HepG2 (cell line): ENCODE measurements around the gene RRAD. TPM values are rescaled to one million over a fixed set of nuclear protein-coding genes. Genes with fewer than 3 reads are reported as not detected.

Experiments used
- ARID4A ChIP-seq: sonication (generic); formaldehyde crosslinking; IDR thresholded peaks from 2 replicates; pipeline ENCODE4 v1.5.0; 2020; ENCODE audit warnings: mild to moderate bottlenecking, missing genetic modification reagents, borderline replicate concordance
- CREM ChIP-seq, 2 experiments: sonication (generic) in 1 of 2; formaldehyde crosslinking in 1 of 2; IDR thresholded peaks; 2 replicates each; pipeline versions ENCODE4 v1.4.0 to v1.6.1; 2016 to 2020; ENCODE audit warnings: antibody characterized with exemption in 1 of 2, mild to moderate bottlenecking in 1 of 2, missing genetic modification reagents in 1 of 2
- IKZF4 ChIP-seq: sonication (generic); formaldehyde crosslinking; IDR thresholded peaks from 2 replicates; pipeline ENCODE4 v1.5.1; 2020; ENCODE audit warnings: borderline replicate concordance, mild to moderate bottlenecking, low read depth, missing genetic modification reagents; ENCODE audit errors: not compliant biosample characterization
- KLF11 ChIP-seq: IDR thresholded peaks from 2 replicates; pipeline ENCODE4 v1.6.1; 2016; ENCODE audit warnings: missing compliant biosample characterization
- NCOA2 ChIP-seq: sonication (generic); formaldehyde crosslinking; IDR thresholded peaks from 2 replicates; pipeline ENCODE4 v1.8.0; 2022; ENCODE audit warnings: inconsistent platforms
- NFATC3 ChIP-seq: sonication (generic); formaldehyde crosslinking; IDR thresholded peaks from 2 replicates; pipeline ENCODE4 v1.5.1; 2020; ENCODE audit warnings: mild to moderate bottlenecking, missing genetic modification reagents
- PLSCR1 ChIP-seq: sonication (generic); formaldehyde crosslinking; IDR thresholded peaks from 2 replicates; pipeline ENCODE4 v1.5.0; 2020; ENCODE audit warnings: missing genetic modification reagents, mild to moderate bottlenecking, borderline replicate concordance
- POLR2A ChIP-seq, 2 experiments: IDR thresholded peaks; 2 replicates each; pipeline ENCODE4 v1.6.1; 2011; ENCODE audit warnings: low read depth in 2 of 2, low read length in 2 of 2, mild to moderate bottlenecking in 1 of 2, moderate library complexity in 1 of 2; ENCODE audit not compliant: insufficient read depth in 1 of 2
- TBL1XR1 ChIP-seq: fragments of 150-350 bp; IDR thresholded peaks from 2 replicates; pipeline ENCODE4 v1.6.1; 2014; ENCODE audit warnings: borderline replicate concordance, low read length; ENCODE audit not compliant: partially characterized antibody
- TEF ChIP-seq: sonication (generic); formaldehyde crosslinking; IDR thresholded peaks from 2 replicates; pipeline ENCODE4 v1.5.0; 2020; ENCODE audit warnings: missing genetic modification reagents
- TFDP2 ChIP-seq: sonication (generic); formaldehyde crosslinking; IDR thresholded peaks from 2 replicates; pipeline ENCODE4 v1.4.0; 2020; ENCODE audit warnings: missing genetic modification reagents
- THAP9 ChIP-seq: sonication (generic); formaldehyde crosslinking; IDR thresholded peaks from 2 replicates; pipeline ENCODE4; 2020; ENCODE audit warnings: missing genetic modification reagents, mild to moderate bottlenecking, borderline replicate concordance
- UBTF ChIP-seq: sonication (generic); formaldehyde crosslinking; IDR thresholded peaks from 2 replicates; pipeline ENCODE4 v1.4.0; 2020; ENCODE audit warnings: mild to moderate bottlenecking, missing genetic modification reagents
- ZNF441 ChIP-seq: sonication (generic); formaldehyde crosslinking; IDR thresholded peaks from 2 replicates; pipeline ENCODE4 v1.7.0; 2021; ENCODE audit warnings: missing genetic modification reagents, borderline replicate concordance
- ZNF549 ChIP-seq: sonication (generic); formaldehyde crosslinking; IDR thresholded peaks from 2 replicates; pipeline ENCODE4 v1.5.0; 2020; ENCODE audit warnings: missing genetic modification reagents
- polyA plus RNA-seq, 8 experiments: library from polyadenylated mRNA; depleted of rRNA in 3 of 8; stranded (reverse) in 7 of 8; unstranded in 1 of 8; fragments of >200 nt; fragmentation: Illumina TruSeq in 4 of 8; extraction: Trizol in 4 of 8; gene quantifications; 2 replicates each; pipeline versions ENCODE4 v1.2.1 to v1.2.3, GENCODE V29; 2011 to 2016; ENCODE audit warnings: low read depth in 4 of 8, missing spikeins in 1 of 8, mixed read lengths in 1 of 8; ENCODE audit not compliant: insufficient read depth in 1 of 8
- total RNA-seq, 5 experiments: library from RNA; depleted of rRNA; stranded (reverse); fragments of >200 nt; fragmentation: Illumina TruSeq; extraction: Trizol; gene quantifications; 2 replicates each; pipeline ENCODE4 v1.2.3, GENCODE V29; 2016; ENCODE audit warnings: low read depth in 1 of 5

The RRAD gene
- total and polyA plus RNA-seq, 2 of the 13 experiments (the other 11 are each of a cell fraction or from before 2014, with no cell fraction given): 0.80 to 1.1 TPM

- TF ChIP-seq THAP9 (CRISPR knock-in tag) (peak; percentile 64), NCOA2 (CRISPR knock-in tag) (peak; percentile 60; the same call in 1 of the 2 replicates), ZNF549 (CRISPR knock-in tag) (no peak), POLR2A (IDR thresholded peaks at IDR 0.05; ENCODE audit: insufficient read depth in 1 of 2, low read depth in 2 of 2, low read length in 2 of 2) (peak; percentile 85 to 93), UBTF (CRISPR knock-in tag) (peak; percentile 98), NFATC3 (no peak), IKZF4 (CRISPR knock-in tag) (peak; percentile 58), PLSCR1 (CRISPR knock-in tag) (peak; percentile 5; the same call in 1 of the 2 replicates), ARID4A (CRISPR knock-in tag) (peak; percentile 99), CREM (IDR thresholded peaks at IDR 0.05) (peak; percentile 23; the same call in 1 of the 2 replicates), CREM (CRISPR knock-in tag; IDR thresholded peaks at IDR 0.05) (no peak), TBL1XR1 (no peak), TEF (CRISPR knock-in tag) (peak; percentile 75; the same call in 1 of the 2 replicates), KLF11 (no peak), ZNF441 (CRISPR knock-in tag) (0 out of 2 replicates have a peak, but pooled peaks have one; percentile 60), TFDP2 (CRISPR knock-in tag) (peak; percentile 81)
Measured at GRCh38 chr16:66934138-66934838, 9.0 kb upstream of the RRAD start, which contains the start of gene CIAO2B (continued).
